Measurements from ENCODE around the gene VPS13C.
"Not testable (repeated sequence)": the region's sequence is repeated elsewhere in the genome, so short reads cannot be mapped to it uniquely, and the experiment has no call there.

VPS13C gene

DNA sequence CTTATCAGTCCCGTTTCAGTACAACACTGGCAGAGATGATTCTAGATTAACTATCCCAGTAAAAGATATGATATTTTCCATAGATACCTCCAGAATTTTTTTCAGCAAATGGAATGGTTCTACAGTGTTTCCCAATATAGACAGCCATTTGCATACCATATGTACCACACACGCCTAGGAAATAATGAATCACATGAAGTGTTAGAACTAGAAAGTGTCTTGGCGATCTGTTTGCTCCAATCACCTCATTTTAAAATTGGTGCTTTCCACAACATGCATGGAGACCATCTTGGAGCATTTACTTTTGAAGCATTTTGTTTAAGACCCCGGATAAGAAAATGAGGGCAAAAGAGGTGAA is 8.5 kb upstream of the VPS13C start:
- no peak for DNase-seq

DNA sequence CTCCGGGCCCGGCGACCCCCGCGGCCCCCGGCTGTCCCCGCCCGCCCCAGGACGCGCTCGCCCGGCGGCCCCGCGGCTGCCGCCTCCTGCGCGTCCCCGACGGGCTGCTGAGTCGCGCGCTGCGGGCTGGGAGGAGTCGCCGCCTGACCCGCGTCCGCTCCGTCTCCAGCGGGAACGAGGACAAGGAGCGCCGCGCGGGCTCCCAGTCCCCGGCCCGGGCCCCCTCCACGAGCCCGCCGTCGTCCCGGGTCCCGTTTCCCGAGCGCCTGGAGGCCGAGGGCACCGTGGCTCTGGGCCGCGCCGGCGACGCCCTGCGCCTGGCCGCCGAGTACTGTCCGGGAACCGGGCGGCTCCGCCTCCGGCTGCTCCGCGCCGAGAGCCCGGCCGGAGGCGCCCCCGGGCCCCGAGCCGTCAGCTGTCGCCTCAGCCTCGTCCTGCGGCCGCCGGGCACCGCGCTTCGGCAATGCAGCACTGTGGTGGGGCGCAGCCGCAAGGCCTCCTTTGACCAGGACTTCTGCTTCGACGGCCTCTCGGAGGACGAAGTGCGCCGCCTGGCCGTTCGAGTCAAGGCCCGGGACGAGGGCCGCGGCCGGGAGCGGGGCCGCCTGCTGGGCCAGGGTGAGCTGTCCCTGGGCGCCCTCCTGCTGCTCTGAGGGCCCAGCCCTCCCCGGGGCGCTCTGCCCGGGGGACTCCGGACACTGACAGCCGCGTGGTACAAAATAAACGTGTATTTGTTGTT is 8.0 kb upstream of the VPS13C start:
- DNase-seq, result no peak

DNA sequence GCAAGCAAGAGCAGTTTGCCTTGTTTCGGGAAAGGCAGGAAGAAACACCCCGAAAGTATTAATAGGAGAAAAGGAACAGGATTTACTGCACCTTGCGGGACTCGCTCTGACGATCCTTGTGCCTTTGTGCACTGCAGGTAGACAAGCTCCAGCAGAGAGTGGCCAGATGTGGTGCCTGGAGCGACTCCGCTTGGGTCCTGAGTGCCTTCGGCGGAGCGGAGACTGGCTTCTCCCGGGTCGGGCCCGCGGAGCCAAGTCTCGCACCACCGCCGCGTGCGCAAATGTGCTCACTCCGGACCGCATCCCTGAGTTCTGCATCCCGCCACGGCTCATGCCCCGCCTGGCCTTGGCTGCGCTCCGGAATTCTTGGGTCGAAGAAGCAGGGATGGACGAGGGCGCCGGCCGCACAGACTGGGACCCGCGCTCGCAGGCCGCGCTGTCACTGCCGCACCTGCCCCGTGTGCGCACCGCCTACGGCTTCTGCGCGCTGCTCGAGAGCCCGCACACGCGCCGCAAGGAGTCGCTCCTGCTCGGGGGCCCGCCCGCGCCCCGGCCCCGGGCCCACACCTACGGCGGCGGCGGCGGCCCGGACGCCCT is 7.3 kb upstream of the VPS13C start:
- peak in 1 of 5 donors; percentile 15 for DNase-seq

DNA sequence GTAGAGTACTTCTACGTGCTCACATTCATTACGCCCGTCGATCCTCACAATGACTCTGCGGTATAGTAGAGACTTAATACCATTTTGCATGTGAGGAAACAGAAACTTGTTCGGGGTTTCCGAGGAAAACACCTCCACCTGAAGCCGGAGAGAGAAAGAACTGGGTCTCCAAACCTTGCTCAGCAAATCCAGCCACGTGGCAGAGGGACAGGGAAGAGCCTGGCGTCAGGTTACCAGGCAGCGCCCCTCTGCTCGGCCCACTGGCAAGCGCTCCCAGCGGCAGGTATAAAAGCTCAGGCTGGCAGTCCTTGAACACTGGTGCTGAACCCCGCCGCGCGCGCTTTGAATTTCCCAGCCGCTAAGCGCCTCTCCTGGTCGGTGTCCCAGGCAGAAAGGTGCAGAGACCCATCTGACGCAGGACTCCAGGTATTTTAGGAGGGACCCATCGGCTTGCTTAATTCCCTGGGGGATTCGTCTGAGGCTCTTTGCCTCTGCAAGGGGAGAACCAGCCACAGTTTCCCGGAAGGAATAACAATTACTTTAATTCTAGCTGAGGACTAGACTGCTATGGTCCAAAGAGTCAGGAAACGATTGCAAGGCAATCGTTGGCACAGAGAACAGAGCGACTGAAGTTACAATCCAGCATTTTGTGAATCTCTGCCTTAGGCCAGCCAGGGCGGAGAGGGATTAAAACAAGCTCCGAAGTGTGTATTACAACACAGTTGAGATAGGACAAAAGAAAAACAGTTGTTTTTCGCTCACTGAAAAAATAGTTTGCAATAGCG is 6.6 kb upstream of the VPS13C start, which contains the start of gene C2CD4A:
Gene C2CD4A, plus strand, starts transcription at position 315 of the 785 bp plus-strand sequence. CDS start 637 bp downstream, outside the sequence.
- DNase-seq, result peak; percentile 27 to 52 (median 50)

DNA sequence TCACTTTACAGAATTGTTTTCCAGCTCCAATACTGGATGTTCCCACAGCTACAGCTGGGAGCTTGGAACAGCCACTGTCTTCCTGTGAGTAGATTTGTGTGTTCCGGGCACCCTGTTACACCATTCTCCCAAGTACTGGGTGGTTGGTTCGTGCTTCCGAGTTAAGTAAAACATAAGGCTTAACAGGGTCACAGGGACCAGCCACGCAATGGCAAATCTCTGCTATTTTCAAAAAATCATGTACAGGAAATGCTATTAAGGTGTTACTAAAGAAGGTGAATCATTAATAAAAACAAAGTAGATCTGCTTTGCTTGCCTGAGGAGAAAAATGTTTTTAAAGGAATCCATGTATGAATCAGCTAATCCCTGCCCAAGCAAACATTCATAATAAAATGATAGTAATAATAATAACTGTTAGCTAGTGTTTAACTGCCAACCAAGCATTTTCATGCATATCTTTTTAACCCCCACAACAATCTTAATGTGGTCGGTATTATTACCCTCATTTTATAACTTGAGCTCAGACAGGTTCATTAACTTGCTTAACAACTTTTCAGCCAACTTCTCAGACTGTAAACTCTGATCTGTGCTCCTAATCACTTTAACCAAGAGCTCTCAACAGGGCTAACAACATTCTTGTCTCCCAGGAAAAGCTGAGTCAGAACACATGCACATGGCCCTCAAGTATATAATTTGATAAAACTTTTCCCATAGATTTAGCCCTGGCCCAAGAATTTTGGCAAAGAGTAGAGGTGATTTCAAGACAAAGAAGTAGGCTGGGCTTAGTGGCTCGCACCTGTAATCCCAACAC is 3.8 kb upstream of the VPS13C start:
- no peak for DNase-seq

DNA sequence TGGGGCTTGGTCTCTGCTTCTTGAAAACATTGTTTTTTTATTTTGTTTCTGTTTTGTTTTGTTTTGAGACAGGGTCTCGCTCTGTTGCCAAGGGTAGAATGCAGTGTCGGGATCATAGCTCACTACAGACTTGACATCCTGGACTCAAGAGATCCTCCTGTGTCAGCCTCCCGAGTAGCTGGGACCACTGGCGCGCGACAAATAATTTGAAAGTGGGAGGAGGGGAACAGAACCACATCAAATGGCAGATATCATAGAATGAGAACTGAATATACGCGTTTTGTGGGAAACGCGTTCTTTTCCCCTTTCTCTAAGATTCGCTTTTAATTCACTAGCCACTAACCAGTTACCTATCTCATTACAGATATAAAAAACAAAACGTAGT is 641 bp upstream of the VPS13C start:
- peak in 1 of 5 donors; percentile 40 for DNase-seq

DNA sequence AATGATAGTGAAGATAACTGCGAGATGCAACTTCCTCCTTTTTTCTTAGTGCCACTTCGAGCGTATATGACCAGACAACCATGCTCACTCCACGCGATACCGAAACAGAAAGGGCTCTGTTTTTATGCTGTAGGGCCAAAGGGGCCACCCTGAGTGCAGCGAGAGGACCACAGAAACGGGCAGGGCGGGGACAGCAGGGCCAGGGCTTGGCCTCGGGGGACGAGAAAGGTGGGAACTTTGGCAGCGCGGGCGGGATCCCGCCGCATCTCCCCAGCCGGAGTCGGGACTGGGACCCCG is 483 bp downstream of the VPS13C start:
- peak; percentile 30 to 82 (median 43) for DNase-seq

DNA sequence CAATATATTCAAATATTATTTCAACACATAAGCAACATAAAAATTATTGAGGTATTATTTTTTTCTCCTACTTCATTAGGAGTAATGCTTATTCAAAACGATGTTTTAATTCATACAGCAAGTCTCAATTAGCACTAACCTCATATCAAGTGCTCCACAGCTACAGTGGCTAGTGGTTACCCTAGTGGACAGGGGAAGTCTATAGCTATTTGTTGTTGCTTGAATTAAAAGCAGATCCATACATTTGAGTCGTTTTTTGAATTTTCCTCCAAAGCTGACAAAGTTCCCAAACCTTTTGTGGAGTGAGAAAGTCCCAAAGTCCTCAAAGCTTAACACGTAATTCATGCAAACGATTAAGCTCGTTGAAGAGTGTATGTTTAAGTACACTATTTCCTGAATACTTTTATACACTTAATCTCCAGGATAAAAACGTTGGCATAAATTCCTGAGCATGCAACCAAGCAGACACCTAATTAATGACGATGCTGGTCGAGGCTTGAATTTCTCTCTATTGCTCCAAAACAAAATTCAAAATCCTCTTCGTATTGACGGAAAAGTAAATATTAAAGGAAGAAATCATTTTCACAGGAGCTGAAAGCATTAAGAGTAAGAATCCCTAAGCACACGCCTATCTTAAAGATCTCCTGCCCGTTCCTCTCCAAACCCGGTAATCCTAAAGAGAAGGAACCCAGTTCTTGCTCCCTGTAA is 985 bp downstream of the VPS13C start:
- no peak for DNase-seq

DNA sequence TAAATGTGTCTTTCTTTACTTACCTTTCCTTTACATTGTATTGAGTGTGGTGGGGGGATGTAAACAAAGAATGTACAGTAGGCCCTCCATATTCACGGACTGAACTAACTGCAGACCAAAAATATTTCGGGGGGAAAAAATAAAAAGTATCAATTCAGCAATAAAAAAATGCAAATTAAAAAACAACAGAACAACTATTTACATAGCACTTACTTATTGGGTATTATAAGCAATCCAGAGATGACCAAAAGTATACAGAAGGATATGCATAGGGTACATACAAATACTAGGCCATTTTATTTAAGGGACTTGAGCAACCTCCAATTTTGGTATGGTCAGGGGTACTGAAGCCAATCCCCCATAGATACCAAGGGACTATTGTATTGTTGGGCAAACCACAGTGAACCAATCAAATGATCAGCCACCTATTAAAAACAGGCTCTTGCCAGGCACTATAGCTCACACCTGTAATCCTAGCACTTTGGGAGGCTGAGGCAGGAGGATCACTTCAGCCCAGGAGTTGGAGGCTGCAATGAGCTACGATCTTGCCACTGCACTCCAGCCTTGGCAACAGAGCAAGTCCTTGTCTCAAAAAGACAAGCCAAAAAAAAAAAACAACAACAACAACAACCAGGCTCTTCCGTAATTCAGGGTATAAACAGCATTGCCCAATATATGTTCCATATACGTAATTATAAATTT is 1.8 kb downstream of the VPS13C start:
- no peak for DNase-seq

DNA sequence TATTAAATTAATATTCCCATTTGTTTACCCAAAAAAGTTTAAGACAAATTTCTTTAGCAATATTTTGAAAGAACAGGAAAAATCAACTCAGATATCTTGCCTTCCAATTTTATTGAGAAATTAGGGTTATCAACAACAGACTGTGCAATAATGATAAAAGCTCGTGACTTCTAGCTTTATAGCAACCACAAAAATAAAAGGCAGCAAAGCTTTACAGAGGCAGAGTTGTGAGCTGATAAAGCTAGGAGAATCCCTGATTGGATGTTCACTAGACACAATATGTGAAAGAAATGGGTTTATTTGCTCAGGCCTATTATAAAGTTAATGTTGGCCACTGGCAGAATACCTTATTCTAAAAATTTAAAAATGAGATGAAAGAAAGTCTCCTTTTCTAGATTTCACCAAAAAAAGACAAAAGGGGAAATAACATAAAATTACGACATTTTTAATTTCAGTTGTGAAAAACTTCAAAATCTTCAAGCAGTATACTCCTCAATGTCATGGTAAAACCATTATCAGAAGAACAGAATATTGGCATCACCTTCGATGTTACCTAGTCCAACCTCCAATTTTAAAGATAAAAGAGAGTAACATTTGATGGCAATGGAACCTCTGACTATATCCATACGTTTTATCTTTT is 2.8 kb downstream of the VPS13C start:
- no peak for DNase-seq

DNA sequence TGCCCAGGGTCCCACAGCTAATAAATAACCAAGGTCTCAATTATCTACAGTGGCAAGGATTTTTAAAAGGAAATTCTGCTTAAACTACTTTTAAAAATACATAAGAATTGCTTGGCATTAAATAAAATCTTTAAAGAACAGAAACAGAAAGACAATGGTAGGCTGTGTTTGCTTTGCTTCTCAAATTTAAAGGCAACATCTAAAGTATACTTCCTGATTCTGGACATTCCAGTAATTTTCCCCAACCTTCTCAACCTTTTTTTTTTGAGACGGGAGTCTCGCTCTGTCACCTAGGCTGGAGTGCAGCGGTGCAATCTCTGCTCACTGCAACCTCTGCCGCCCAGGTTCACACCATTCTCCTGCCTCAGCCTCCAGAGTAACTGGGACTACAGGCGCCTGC is 5.3 kb downstream of the VPS13C start:
- DNase-seq, result no peak

DNA sequence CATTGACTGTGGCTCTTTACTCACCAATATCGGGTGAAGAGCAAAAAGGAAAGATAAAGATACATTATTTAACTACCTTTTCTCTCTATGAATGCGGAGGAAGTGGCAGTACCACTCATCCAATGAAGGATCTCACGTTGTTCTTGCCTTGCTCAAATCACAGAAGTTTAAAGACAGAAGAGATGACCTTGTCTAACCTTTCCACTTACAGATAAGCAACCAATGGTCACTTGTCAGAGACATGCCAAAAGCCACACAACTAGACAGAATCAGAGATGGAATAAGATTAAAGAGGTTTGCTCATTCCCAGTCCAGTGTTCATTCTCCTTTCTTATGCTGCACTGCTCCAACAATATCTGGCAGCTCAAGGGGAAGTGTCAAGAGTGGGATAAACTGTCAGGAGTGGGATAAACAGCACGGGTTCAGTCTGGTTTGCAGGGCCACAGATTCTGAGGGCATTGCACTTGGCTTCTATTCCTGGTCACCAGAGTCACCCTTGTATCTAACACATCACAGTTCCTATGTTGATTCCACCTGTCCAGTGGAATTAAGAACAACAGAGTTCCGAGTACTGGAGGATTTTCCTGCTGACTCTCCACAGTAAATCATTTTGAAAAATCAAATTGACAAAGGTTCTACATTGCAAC is 6.7 kb downstream of the VPS13C start:
- no peak for DNase-seq

DNA sequence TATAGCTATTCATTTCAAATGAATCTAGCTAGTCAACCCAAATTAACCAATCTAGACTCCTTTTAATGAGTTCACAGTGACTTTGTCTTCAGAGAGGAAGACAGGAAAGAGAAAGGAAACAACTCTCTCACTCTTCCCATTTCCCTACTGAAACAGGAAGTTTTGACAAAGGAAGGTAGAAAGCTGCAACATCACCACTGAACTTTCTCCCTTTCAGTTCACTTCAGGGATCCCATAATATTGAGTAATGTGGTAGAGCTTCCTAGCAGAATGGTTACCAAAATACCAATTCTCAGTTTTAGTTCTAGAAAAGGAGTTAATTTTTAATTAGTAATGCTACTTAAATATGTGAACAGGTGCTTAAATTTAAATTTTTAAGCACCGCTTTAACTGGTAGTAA is 7.5 kb downstream of the VPS13C start:
- DNase-seq, result no peak

DNA sequence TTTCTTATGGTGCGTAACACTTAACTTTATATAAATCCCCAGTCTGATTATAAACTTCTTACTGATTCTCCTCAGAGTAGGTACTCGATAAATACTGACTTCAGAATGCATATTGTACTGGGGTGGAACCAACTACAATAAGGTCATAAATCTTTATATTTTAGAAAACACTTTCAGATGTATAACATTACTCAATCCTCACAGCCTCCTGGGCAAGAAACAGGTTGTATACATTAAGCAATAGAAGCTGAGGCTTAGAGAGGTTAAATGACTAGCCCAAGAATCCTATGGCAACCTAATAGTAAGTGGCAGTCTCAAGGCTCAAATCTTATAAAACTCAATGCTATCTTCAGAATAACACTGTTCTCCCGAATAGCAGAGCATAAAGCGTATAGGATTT is 9.1 kb downstream of the VPS13C start:
- no peak for DNase-seq

DNA sequence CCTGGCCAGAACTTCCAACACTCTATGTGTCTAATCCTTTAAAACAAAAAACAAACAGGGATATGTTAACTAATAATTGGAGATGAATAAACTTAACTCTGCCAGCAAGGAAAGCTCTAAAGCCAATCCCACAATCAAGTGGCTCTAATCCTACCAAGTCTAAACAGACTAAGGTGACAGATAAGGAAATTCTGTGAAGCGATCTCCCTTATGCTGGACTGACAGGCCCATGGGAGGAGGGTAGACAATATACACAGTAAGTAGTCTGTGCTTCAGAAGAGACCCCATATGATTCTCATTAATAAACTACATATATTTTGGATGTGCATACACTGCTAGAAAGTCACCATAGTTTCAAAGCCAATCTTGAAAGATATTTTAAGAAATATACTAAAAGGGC is 10.1 kb downstream of the VPS13C start:
- no peak for DNase-seq

DNA sequence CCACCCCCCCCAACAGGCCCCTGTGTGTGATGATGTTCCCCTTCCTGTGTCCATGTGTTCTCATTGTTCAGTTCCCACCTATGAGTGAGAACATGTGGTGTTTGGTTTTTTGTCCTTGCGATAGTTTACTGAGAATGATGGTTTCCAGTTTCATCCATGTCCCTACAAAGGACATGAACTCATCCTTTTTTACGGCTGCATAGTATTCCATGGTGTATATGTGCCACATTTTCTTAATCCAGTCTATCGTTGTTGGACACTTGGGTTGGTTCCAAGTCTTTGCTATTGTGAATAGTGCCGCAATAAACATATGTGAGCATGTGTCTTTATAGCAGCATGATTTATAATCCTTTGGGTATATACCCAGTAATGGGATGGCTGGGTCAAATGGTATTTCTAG is 12.0 kb downstream of the VPS13C start:
- not testable (repeated sequence) for DNase-seq

DNA sequence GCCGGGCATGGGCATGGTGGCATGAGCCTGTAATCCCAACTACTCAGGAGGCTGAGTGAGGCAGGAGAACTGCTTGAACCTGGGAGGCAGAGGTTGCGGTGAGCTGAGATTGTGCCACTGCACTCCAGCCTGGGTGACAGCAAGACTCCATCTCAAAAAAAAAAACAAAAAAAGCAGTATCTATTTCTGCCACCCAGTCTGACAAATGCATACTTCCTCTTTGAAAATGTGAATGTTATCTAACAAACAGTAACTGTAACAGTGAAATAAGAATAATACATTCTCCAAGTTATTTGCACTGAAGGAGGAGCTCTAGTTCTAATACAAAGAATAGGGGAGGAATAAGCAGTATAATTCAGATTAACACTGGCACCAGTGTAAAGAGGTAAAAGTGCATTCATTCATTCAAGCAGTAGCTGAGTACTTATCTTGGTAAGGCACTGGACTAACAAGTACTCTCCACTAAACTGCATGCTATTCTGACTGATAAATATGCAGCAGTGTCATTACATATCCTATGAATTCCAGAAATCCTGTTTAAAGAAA is 12.9 kb downstream of the VPS13C start:
- DNase-seq, result no peak

DNA sequence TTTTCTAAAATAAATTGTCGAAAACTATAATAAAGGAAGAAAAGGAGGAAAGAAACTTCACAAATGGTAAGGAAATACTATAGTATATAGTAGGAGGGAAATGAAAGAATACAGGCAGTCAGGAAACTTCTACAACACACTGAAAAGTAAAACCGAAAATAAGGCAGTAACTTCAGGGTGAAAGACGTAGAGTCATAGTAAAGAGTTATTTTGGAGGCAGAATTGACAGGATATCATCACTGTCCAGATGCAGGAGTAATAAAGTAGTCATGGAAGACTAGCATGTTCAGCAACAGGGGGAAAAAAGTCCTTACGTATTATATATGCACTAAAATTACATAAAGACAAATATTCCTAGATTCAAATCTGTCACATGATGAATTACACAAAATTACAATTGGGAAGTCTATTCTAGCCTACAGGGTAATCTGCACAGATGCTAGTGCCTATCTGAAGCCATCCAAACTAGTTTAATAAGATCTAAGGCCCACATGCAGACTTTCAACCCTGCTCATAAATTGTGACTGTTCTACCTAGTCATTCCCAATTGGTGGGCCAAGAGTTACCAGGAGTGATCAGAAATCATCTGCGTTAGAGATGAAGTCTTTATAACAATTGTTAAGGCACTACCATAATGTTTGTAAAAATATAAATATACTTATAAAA is 14.0 kb downstream of the VPS13C start:
- peak in 1 of 5 donors; percentile 12 for DNase-seq

DNA sequence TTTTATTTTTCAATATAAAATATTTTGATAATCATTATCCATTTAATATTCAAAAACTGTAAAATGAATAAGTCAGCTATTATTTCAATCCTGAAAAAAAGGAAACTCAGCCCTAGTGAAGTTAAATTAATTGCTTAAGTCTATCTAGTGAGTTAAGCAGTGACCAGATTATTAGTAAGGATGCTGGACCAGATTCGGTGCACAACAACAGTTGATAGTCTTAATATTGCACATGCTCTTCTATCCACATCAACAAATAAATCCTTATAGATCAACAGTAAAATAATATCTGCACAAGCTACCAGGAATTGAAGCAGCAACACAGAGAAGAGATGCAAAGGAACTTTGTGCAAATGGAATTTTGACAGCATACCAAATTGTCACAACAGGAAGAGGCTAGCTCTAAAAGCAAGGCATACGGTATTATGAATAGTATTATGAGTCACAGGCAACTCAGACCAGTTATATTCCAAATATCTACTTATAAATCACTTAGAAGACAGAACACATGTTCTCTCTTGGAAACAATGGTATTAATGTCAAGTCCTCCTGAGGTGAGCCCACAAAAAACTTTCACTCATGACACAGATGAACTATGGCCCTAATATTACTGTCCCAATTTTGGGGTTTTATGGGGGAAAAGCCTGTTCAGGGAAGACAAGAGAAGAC is 24.9 kb downstream of the VPS13C start:
- DNase-seq, result peak in 1 of 5 donors; percentile 4

Measured in T-helper 1 cell (primary cell).